ENCODE results near the gene CLDN16.

DNA sequence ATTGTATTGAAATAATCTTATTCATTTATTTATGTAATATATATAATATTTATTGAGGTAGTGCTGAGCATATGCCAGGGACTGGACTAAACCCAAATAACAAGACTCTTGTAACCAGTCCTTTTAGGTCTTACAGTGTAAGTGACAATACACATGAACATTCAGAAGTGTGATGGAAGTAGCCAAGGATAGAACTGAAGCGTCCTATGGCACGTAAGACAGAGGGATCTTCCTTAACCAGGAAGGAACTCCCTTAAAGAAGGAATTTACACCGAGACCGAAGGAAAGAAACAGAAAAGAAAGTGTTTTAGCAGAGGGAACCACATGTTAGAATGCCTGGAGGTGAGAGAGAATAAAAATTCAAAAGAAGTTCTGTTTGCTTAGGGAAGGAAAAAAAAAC lies 42.1 kb upstream of the CLDN16 start:
- TF ChIP-seq ZNF274 (IDR thresholded peaks at IDR 0.05; ENCODE audit: low read depth, low read length) (no peak), SUZ12 (IDR thresholded peaks at IDR 0.05; ENCODE audit: extremely low read depth, insufficient read depth, insufficient read length) (no peak), YY1 (IDR thresholded peaks at IDR 0.05; ENCODE audit: insufficient read depth, insufficient read length) (no peak)

Measured in NT2/D1 (cell line).